GM12872 (cell line): Measurements from ENCODE around the gene SUGCT.

ENCODE experiments used
- CTCF ChIP-seq: IDR thresholded peaks from 3 replicates; pipeline ENCODE4 v1.5.1; 2011; ENCODE audit warnings: low read depth, mild to moderate bottlenecking, low read length, moderate library complexity; ENCODE audit not compliant: insufficient read depth

The SUGCT gene

GRCh38 chr7:40697653-40698052 is 562.8 kb downstream of the SUGCT start:
- TF ChIP-seq CTCF, result no peak

- TF ChIP-seq CTCF, result no peak
These were observed 563.6 kb downstream of the SUGCT start for GRCh38 chr7:40698214-40698920.

- TF ChIP-seq CTCF, result no peak
These were observed 564.1 kb downstream of the SUGCT start for GRCh38 chr7:40698921-40699260.

- TF ChIP-seq CTCF, result no peak
These were observed 566.0 kb downstream of the SUGCT start for GRCh38 chr7:40700653-40701421.

- no peak for TF ChIP-seq CTCF
These were observed 567.2 kb downstream of the SUGCT start for GRCh38 chr7:40701836-40702551.

GRCh38 chr7:40704172-40704571 is 569.4 kb downstream of the SUGCT start:
- no peak for TF ChIP-seq CTCF

GRCh38 chr7:40706829-40707228 is 572.0 kb downstream of the SUGCT start:
- TF ChIP-seq CTCF, result no peak
